Measurements from ENCODE around the gene CECR2. TPM values are rescaled to one million over a fixed set of nuclear protein-coding genes. Genes with fewer than 3 reads are reported as not detected.

Gene CECR2
- total and polyA plus RNA-seq, 7 experiments from 2014 or later, result 0.08 to 0.37 (median 0.15) TPM; not detected in 4

DNA sequence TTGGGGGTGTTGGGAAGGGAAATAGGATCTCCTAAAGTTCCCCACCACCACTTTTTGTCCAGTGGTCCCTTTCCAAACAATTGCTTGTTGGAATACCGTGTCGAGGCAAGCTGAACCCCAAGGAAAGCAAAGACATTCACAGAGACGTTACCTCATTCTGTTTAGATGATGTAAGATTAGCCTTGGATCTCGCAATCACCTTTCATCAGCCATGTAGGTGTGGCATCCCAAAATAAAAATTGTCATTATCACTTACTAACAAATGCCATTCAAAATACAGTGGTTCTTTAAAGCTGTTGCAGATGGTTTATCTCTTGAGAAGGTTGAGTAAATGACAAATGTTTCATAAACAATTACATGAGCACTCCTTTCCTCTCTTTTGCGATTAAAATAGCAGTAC is 107.6 kb downstream of the CECR2 start:
- no peaks in the 10 kb centered on the region for H3K36me3 ChIP-seq (ENCODE audit: control insufficient read depth in 2 of 3, insufficient read depth in 3 of 3, low read length in 3 of 3)
- no peaks in the 10 kb centered on the region for H3K9me3 ChIP-seq (ENCODE audit: control insufficient read depth in 2 of 3, low read length in 3 of 3)
- no peak for DNase-seq
- peaks cover 0 to 1% (median 0%) of the 10 kb centered on the region in 11 donors for H3K9me3 Mint-ChIP-seq
- H3K4me3 Mint-ChIP-seq, result no peak overlapping the region
- H3K4me3 ChIP-seq (ENCODE audit: low read length), result no peak overlapping the region
- ChIA-PET CTCF (interaction anchor here (1.3 kb wide), 1 partner anchor 402 kb away, joined by 3 read pairs; no protein-coding TSS in a partner anchor), POLR2A (no interaction called here)
- H3K27ac Mint-ChIP-seq, result no peak overlapping the region
- intact Hi-C loops (cut with micrococcal nuclease), result no loop called here
- H3K36me3 Mint-ChIP-seq, result no peaks in the 10 kb centered on the region
- no peak for ATAC-seq
- peaks cover 0 to 3% of the 10 kb centered on the region in 2 donors for H3K27me3 ChIP-seq (ENCODE audit: control insufficient read depth in 2 of 2, insufficient read depth in 2 of 2, low read length in 2 of 2)
- H3K27ac ChIP-seq (ENCODE audit: low read depth, low read length), result no peak overlapping the region
- no peaks in the 10 kb centered on the region for H3K4me1 ChIP-seq (ENCODE audit: control insufficient read depth in 2 of 2, insufficient read depth in 2 of 2, low read length in 2 of 2)
- H3K27me3 Mint-ChIP-seq, result peaks cover 26 to 55% (median 40%) of the 10 kb centered on the region in 5 donors
- no peaks in the 10 kb centered on the region for H3K4me1 Mint-ChIP-seq

DNA sequence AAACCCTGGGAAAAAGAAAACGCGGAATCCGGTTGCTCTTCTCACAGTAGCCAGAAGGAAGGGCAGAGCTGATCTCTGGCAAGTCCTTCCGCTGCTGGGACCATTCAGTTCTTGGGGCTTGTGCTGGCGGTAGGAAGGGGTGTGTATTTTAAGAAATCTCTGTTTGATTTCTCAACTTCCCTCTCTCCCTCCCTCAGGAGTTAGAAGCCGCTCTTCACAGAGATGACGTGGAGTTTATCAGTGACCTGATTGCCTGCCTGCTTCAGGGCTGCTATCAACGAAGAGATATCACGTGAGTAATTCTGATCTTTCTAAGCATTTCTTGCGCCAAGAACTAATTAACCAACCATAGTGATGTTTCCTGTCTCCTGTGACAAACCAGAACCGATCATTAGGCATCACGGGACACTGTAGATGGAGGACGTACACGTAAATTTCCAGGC is 108.2 kb downstream of the CECR2 start:
- ChIA-PET POLR2A (no interaction called here), CTCF (no interaction called here)
- Mint-ChIP-seq H3K36me3 (no peaks in the 10 kb centered on the region), H3K9me3 (peaks cover 0 to 1% (median 0%) of the 10 kb centered on the region in 11 donors), H3K4me1 (no peaks in the 10 kb centered on the region), H3K27ac (peak overlapping the region in 1 of 9 donors; percentile 34), H3K27me3 (peaks cover 24 to 54% (median 37%) of the 10 kb centered on the region in 5 donors), H3K4me3 (no peak overlapping the region)
- no peaks in the 10 kb centered on the region for H3K36me3 ChIP-seq (ENCODE audit: control insufficient read depth in 2 of 3, insufficient read depth in 3 of 3, low read length in 3 of 3)
- H3K27ac ChIP-seq (ENCODE audit: low read depth, low read length), result no peak overlapping the region
- no peaks in the 10 kb centered on the region for H3K9me3 ChIP-seq (ENCODE audit: control insufficient read depth in 2 of 3, low read length in 3 of 3)
- ATAC-seq (peak; percentile 57), DNase-seq (no peak)
- H3K4me1 ChIP-seq (ENCODE audit: control insufficient read depth in 2 of 2, insufficient read depth in 2 of 2, low read length in 2 of 2), result no peaks in the 10 kb centered on the region
- peaks cover 0 to 3% of the 10 kb centered on the region in 2 donors for H3K27me3 ChIP-seq (ENCODE audit: control insufficient read depth in 2 of 2, insufficient read depth in 2 of 2, low read length in 2 of 2)
- intact Hi-C loops (cut with micrococcal nuclease), result no loop called here
- H3K4me3 ChIP-seq (ENCODE audit: low read length), result no peak overlapping the region

DNA sequence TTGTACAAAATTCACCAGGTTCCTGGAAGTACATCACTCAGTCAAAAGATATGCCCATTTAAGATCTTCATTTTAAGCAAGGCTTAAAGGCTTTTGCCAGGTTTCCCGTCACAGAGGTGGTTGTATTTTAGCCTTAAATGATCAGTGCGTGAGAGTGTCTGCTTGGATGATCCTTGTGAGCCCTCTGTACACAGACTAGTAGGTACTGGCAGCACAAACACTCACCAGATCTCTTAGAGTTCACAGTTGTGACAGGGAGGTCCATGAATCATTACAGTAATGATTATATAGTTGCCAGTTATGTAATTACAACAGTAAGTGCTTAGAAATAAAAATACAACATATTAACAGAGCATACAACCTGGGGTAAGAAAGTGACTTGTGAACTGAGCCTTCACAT is 109.9 kb downstream of the CECR2 start:
- intact Hi-C loops (cut with micrococcal nuclease), result no loop called here
- H3K27ac Mint-ChIP-seq, result no peak overlapping the region

DNA sequence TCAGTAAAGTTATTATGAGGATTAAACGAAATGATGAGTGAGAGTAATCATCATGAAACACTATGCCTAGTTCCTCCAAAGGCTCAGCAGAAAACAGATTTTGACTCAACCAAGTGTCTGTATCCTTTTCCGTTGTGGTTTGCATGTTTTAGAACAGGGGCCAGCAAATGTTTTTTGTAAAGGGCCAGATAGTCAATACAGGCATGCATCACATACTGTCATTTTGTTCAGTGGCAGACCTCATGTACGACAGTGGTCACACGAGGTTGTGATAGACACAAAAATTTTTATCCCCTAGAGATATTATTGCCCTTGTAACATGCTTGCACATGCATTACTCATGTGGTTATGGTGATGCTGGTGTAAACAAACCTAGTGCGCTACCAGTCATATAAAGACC is 112.2 kb downstream of the CECR2 start:
- Histone ChIP-seq H3K4me1 (ENCODE audit: control insufficient read depth in 2 of 2, insufficient read depth in 2 of 2, low read length in 2 of 2) (no peaks in the 10 kb centered on the region), H3K36me3 (ENCODE audit: control insufficient read depth in 2 of 3, insufficient read depth in 3 of 3, low read length in 3 of 3) (no peaks in the 10 kb centered on the region), H3K9me3 (ENCODE audit: control insufficient read depth in 2 of 3, low read length in 3 of 3) (no peaks in the 10 kb centered on the region), H3K4me3 (ENCODE audit: low read length) (no peak overlapping the region), H3K27me3 (ENCODE audit: control insufficient read depth in 2 of 2, insufficient read depth in 2 of 2, low read length in 2 of 2) (no peaks in the 10 kb centered on the region), H3K27ac (ENCODE audit: low read depth, low read length) (no peak overlapping the region)
- POLR2A ChIA-PET, result no interaction called here
- H3K9me3 Mint-ChIP-seq, result no peaks in the 10 kb centered on the region
- no peak overlapping the region for H3K4me3 Mint-ChIP-seq
- peaks cover 14 to 29% (median 19%) of the 10 kb centered on the region in 5 donors for H3K27me3 Mint-ChIP-seq
- DNase-seq, result no peak
- H3K4me1 Mint-ChIP-seq, result no peaks in the 10 kb centered on the region
- CTCF ChIA-PET, result no interaction called here
- H3K27ac Mint-ChIP-seq, result no peak overlapping the region
- ATAC-seq, result no peak
- H3K36me3 Mint-ChIP-seq, result no peaks in the 10 kb centered on the region
- intact Hi-C loops (cut with micrococcal nuclease), result no loop called here

More for the DNA sequence above, 109.9 kb downstream of the CECR2 start:
- Histone ChIP-seq H3K4me1 (ENCODE audit: control insufficient read depth in 2 of 2, insufficient read depth in 2 of 2, low read length in 2 of 2) (no peaks in the 10 kb centered on the region), H3K4me3 (ENCODE audit: low read length) (no peak overlapping the region), H3K27me3 (ENCODE audit: control insufficient read depth in 2 of 2, insufficient read depth in 2 of 2, low read length in 2 of 2) (peaks cover 0 to 3% of the 10 kb centered on the region in 2 donors), H3K9me3 (ENCODE audit: control insufficient read depth in 2 of 3, low read length in 3 of 3) (no peaks in the 10 kb centered on the region), H3K36me3 (ENCODE audit: control insufficient read depth in 2 of 3, insufficient read depth in 3 of 3, low read length in 3 of 3) (no peaks in the 10 kb centered on the region), H3K27ac (ENCODE audit: low read depth, low read length) (no peak overlapping the region)
- Mint-ChIP-seq H3K9me3 (no peaks in the 10 kb centered on the region), H3K36me3 (no peaks in the 10 kb centered on the region), H3K27me3 (peaks cover 19 to 47% (median 30%) of the 10 kb centered on the region in 5 donors), H3K4me3 (no peak overlapping the region), H3K4me1 (no peaks in the 10 kb centered on the region)
- no peak for DNase-seq
- ChIA-PET POLR2A (no interaction called here), CTCF (no interaction called here)
- ATAC-seq, result no peak

DNA sequence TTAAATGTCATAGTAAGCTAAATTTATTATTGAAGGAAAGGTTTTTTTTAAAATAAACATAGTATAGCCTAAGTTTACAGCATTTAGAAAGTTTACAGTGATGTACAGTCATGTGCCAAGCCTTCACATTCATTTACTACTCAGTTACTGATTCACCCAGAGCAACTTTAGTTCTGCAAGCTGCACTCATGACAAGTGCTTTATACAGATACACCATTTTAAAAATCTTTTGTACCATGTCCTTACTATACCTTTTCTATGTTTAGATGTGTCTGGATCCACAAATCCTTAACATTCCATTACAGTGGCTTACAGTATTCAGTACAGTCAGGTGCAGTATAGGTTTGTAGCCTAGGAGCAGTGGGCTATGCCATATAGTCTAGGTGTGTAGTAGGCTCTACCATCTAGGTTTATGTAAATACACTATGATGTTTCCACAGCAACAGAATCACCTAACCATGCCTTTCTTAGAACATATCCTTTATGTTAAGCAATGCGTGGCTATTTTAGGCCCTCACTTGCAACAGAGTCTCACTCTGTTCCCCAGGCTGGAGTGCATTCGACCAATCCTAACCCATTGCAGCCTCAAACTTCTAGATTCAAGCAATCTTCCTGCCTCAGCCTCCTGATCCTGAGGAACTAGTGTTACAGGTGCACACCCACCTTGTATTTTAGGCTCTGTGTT is 114.6 kb downstream of the CECR2 start:
- no peaks in the 10 kb centered on the region for H3K9me3 ChIP-seq (ENCODE audit: control insufficient read depth in 2 of 3, low read length in 3 of 3)
- Mint-ChIP-seq H3K4me1 (no peaks in the 10 kb centered on the region), H3K27ac (no peak overlapping the region), H3K36me3 (no peaks in the 10 kb centered on the region), H3K4me3 (no peak overlapping the region), H3K9me3 (no peaks in the 10 kb centered on the region), H3K27me3 (peaks cover 2 to 15% (median 7%) of the 10 kb centered on the region in 5 donors)
- no peaks in the 10 kb centered on the region for H3K36me3 ChIP-seq (ENCODE audit: control insufficient read depth in 2 of 3, insufficient read depth in 3 of 3, low read length in 3 of 3)
- no peaks in the 10 kb centered on the region for H3K27me3 ChIP-seq (ENCODE audit: control insufficient read depth in 2 of 2, insufficient read depth in 2 of 2, low read length in 2 of 2)
- H3K4me1 ChIP-seq (ENCODE audit: control insufficient read depth in 2 of 2, insufficient read depth in 2 of 2, low read length in 2 of 2), result no peaks in the 10 kb centered on the region
- H3K27ac ChIP-seq (ENCODE audit: low read depth, low read length), result no peak overlapping the region
- ChIA-PET CTCF (interaction anchor here (0.6 to 0.9 kb wide), 2 partner anchors 18 to 373 kb away, joined by 3 to 6 read pairs; no protein-coding TSS in a partner anchor), POLR2A (no interaction called here)
- ATAC-seq (peak; percentile 27), DNase-seq (no peak)
- intact Hi-C loops (cut with micrococcal nuclease), result no loop called here
- no peak overlapping the region for H3K4me3 ChIP-seq (ENCODE audit: low read length)

DNA sequence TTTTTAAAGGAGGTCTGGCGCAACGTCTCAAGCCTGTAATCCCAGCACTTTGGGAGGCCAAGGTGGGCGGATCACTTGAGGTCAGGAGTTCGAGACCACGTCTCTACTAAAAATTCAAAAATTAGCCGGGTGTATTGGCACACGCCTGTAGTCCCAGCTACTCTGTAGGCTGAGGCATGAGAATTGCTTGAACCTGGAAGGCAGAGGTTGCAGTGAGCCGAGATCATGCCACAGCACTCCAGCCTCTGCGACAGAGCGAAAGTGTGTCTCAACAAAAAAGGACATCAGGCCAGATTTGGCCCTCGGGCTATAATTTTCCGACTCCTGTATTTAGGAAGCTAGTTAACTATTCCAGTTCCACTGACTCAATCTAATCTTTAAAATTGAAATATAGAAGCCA is 115.3 kb downstream of the CECR2 start:
- POLR2A ChIA-PET, result no interaction called here

DNA sequence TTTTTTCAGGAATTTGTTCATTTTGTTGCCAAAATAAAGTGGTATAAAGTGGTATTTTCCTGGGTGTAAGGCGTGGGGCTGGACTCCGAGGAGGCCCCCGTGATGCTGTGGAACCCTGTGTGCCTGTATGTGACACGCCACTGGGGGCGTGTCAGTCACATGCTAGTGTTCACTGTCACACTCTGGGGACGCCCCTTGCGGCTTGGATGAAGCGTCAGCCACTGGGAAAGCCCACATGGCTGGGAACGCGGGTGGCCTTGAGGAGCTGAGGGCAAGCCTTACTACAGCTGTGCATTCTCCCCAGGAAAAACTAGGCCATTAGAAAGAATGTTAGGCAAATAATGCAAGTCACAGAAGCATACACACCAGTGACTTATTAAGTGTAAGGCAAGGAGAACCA is 117.1 kb downstream of the CECR2 start:
- H3K4me3 Mint-ChIP-seq, result no peak overlapping the region
- no peaks in the 10 kb centered on the region for H3K4me1 ChIP-seq (ENCODE audit: control insufficient read depth in 2 of 2, insufficient read depth in 2 of 2, low read length in 2 of 2)
- ATAC-seq (no peak), DNase-seq (no peak)
- H3K4me1 Mint-ChIP-seq, result no peaks in the 10 kb centered on the region
- H3K9me3 Mint-ChIP-seq, result no peaks in the 10 kb centered on the region
- H3K27me3 ChIP-seq (ENCODE audit: control insufficient read depth in 2 of 2, insufficient read depth in 2 of 2, low read length in 2 of 2), result no peaks in the 10 kb centered on the region
- H3K36me3 Mint-ChIP-seq, result no peaks in the 10 kb centered on the region
- H3K27ac ChIP-seq (ENCODE audit: low read depth, low read length), result no peak overlapping the region
- no peak overlapping the region for H3K4me3 ChIP-seq (ENCODE audit: low read length)
- H3K9me3 ChIP-seq (ENCODE audit: control insufficient read depth in 2 of 3, low read length in 3 of 3), result no peaks in the 10 kb centered on the region
- intact Hi-C loops (cut with micrococcal nuclease), result no loop called here
- no peak overlapping the region for H3K27ac Mint-ChIP-seq
- H3K27me3 Mint-ChIP-seq, result no peaks in the 10 kb centered on the region
- H3K36me3 ChIP-seq (ENCODE audit: control insufficient read depth in 2 of 3, insufficient read depth in 3 of 3, low read length in 3 of 3), result no peaks in the 10 kb centered on the region
- POLR2A ChIA-PET, result no interaction called here
- CTCF ChIA-PET, result no interaction called here

More for the DNA sequence above, 115.3 kb downstream of the CECR2 start:
- ATAC-seq (no peak), DNase-seq (no peak)
- Mint-ChIP-seq H3K4me1 (no peaks in the 10 kb centered on the region), H3K27ac (no peak overlapping the region), H3K9me3 (no peaks in the 10 kb centered on the region), H3K4me3 (no peak overlapping the region), H3K36me3 (no peaks in the 10 kb centered on the region), H3K27me3 (peaks cover 0 to 8% (median 0%) of the 10 kb centered on the region in 5 donors)
- no peaks in the 10 kb centered on the region for H3K27me3 ChIP-seq (ENCODE audit: control insufficient read depth in 2 of 2, insufficient read depth in 2 of 2, low read length in 2 of 2)
- H3K4me1 ChIP-seq (ENCODE audit: control insufficient read depth in 2 of 2, insufficient read depth in 2 of 2, low read length in 2 of 2), result no peaks in the 10 kb centered on the region
- H3K27ac ChIP-seq (ENCODE audit: low read depth, low read length), result no peak overlapping the region
- intact Hi-C loops (cut with micrococcal nuclease), result no loop called here
- H3K36me3 ChIP-seq (ENCODE audit: control insufficient read depth in 2 of 3, insufficient read depth in 3 of 3, low read length in 3 of 3), result no peaks in the 10 kb centered on the region
- no peaks in the 10 kb centered on the region for H3K9me3 ChIP-seq (ENCODE audit: control insufficient read depth in 2 of 3, low read length in 3 of 3)
- CTCF ChIA-PET, result no interaction called here
- H3K4me3 ChIP-seq (ENCODE audit: low read length), result no peak overlapping the region

Measured in naive thymus-derived CD4-positive, alpha-beta T cell (primary cell).